Measurements from ENCODE around the gene ANO5.

The ANO5 gene

DNA sequence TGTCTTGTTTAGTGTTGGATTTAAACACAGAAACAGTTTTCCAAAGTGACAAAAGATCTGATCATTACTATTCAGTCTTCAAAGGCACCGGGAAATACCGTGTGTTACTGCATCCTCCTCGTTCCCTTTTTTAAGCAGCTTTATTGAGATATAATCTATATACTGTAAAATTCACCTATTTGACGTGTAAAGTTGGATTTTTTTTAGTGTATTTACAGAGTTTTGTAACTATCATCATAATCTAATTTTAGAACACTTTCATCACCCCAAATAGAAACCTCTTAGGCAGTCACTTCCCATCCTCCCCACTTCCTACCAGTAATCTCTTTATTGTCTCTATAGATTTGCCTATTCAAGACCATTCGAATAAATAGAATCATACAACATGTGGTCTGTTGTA is 1.4 kb downstream of the ANO5 start:
- DNase-seq (ENCODE audit: low spot score) = no peak
- in situ Hi-C loops (cut with MboI; ENCODE audit: low sequenced_read_pairs, unreplicated experiment) = loop anchor here (25.0 kb wide), 1 partner anchor 618 kb away; no protein-coding TSS in a partner anchor
- TF ChIP-seq, protein P1, sequence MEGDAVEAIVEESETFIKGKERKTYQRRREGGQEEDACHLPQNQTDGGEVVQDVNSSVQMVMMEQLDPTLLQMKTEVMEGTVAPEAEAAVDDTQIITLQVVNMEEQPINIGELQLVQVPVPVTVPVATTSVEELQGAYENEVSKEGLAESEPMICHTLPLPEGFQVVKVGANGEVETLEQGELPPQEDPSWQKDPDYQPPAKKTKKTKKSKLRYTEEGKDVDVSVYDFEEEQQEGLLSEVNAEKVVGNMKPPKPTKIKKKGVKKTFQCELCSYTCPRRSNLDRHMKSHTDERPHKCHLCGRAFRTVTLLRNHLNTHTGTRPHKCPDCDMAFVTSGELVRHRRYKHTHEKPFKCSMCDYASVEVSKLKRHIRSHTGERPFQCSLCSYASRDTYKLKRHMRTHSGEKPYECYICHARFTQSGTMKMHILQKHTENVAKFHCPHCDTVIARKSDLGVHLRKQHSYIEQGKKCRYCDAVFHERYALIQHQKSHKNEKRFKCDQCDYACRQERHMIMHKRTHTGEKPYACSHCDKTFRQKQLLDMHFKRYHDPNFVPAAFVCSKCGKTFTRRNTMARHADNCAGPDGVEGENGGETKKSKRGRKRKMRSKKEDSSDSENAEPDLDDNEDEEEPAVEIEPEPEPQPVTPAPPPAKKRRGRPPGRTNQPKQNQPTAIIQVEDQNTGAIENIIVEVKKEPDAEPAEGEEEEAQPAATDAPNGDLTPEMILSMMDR (IDR thresholded peaks at IDR 0.05; ENCODE audit: borderline replicate concordance, control extremely low read depth, extremely low read depth, insufficient read depth, missing control alignments) = no peak

DNA sequence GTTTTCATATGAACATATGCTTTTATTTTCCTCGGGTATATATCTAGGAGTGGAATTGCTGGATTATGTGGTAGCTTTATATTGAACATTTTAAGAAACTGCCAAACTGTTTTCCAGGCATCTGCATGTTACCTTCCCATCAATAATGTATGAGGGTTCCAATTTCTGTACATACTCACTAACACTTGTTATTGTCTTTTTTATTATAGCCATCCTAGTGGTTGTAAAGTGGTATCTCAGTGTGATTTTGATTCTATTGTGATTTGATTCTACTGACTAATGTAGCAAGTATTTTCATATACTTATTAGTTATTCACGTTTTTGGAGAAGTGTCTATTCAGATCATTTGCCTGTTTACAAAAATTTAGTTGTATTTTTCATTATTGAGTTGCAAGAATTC is 2.0 kb downstream of the ANO5 start:
- in situ Hi-C loops (cut with MboI; ENCODE audit: low sequenced_read_pairs, unreplicated experiment) = loop anchor here (25.0 kb wide), 1 partner anchor 617 kb away; no protein-coding TSS in a partner anchor
- TF ChIP-seq, protein P1 (IDR thresholded peaks at IDR 0.05; ENCODE audit: borderline replicate concordance, control extremely low read depth, extremely low read depth, insufficient read depth, missing control alignments) = no peak

DNA sequence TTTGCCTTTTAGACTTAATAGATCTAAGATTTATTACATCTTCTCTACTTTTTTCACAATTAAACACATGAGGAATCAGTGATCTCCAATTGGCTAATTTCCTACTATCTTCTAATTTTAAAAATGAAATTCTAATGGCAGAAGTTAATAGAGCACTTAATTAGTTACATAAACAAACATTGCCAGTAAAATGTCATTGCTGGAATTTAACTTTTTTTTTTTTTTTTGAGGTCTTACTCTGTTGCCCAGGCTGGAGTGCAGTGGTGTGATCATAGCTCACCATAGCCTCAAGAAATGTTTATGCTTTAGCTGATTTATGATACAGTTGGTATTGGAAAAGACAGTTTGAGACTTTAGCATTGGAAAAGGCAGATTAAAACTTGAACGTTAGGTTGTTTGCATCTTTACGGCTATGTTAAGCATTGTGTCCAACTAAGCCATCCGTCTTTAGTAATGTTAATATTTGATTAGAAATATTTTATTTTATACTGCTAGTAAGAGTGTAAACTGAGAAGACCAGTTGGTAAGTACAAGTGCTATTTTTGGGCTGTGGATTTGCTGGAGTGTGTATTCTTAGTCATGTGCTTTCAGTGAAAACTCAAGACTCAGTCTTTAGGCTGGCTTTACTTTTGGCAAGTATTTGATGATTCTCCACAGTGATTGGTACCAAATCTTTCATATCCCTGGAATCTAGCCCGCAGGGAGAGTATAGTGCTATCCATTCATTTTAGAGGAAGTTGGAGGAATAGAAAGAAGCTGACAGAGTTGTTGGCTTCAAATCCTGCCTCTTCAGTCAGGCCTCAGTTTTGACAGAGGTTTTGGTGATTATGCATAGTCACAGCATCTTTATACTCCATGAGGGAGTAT is 4.5 kb downstream of the ANO5 start:
- in situ Hi-C loops (cut with MboI; ENCODE audit: low sequenced_read_pairs, unreplicated experiment) = loop anchor here (25.0 kb wide), 1 partner anchor 615 kb away; no protein-coding TSS in a partner anchor

More for the DNA sequence above, 2.0 kb downstream of the ANO5 start:
- DNase-seq (ENCODE audit: low spot score) = no peak

DNA sequence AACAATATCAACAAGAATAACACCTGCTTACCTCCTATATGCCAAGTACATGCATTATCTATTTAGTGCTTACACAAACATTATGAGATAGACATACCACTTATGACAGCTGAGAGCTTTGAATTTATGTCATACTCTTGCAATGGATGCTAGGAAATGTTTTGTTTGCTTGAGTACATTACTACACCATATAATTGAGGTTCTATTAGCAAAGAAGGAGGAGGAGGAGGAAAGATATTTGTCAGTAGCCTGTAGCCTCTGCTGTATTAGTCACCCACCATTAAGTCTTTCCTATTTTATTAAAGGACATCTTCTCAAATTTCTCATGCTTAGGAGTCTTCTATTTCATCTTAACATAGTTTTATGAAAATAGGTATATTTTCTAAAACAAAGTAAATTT is 6.4 kb downstream of the ANO5 start:
- in situ Hi-C loops (cut with MboI; ENCODE audit: low sequenced_read_pairs, unreplicated experiment) = loop anchor here (25.0 kb wide), 1 partner anchor 613 kb away; no protein-coding TSS in a partner anchor
- no peak for DNase-seq (ENCODE audit: low spot score)
- TF ChIP-seq, protein P1 (IDR thresholded peaks at IDR 0.05; ENCODE audit: borderline replicate concordance, control extremely low read depth, extremely low read depth, insufficient read depth, missing control alignments) = no peak

More for the DNA sequence above, 4.5 kb downstream of the ANO5 start:
- DNase-seq (ENCODE audit: low spot score) = no peak
- TF ChIP-seq, protein P1 (IDR thresholded peaks at IDR 0.05; ENCODE audit: borderline replicate concordance, control extremely low read depth, extremely low read depth, insufficient read depth, missing control alignments) = no peak

DNA sequence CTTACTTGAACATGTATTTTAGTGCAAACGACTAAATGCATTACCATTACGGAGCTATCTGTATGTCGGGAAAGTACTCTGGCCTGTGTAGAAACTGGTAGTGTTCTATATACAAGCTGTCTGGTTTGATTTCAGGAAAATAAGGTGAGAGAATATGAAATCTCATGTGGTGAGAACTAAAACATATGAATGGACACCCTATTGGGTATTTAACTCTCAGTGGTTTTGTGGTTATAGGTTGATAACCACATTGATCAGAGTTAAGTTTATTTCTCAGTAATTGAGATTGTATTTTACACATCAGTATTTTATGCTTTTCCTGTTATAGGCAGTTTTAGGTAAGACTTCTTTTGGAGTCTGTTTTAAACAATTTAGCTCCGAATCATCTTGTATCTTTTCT is 10.4 kb downstream of the ANO5 start:
- in situ Hi-C loops (cut with MboI; ENCODE audit: low sequenced_read_pairs, unreplicated experiment) = no loop called here

DNA sequence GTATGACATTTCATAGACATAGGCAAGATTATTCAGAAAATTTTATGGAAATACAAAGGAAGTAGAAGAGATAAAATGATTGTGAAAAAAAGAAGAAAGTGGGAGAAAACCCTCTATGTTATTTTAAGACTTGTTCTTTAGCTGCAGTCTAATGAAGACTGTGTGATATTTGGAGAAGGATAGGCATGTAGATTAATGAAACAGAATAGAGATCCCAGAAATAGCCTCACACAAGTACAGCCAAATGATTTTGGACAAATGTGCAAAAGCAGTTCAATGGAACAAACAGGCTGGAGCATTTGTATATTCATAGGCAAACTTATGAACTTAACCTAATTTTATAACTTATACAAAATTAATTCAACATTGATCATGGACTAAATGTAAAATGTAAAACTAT is 14.3 kb downstream of the ANO5 start:
- no peak for DNase-seq (ENCODE audit: low spot score)
- TF ChIP-seq, protein P1 (IDR thresholded peaks at IDR 0.05; ENCODE audit: borderline replicate concordance, control extremely low read depth, extremely low read depth, insufficient read depth, missing control alignments) = no peak
- in situ Hi-C loops (cut with MboI; ENCODE audit: low sequenced_read_pairs, unreplicated experiment) = no loop called here

More for the DNA sequence above, 10.4 kb downstream of the ANO5 start:
- no peak for DNase-seq (ENCODE audit: low spot score)
- TF ChIP-seq, protein P1 (IDR thresholded peaks at IDR 0.05; ENCODE audit: borderline replicate concordance, control extremely low read depth, extremely low read depth, insufficient read depth, missing control alignments) = no peak
